OCI-LY7 (cell line): Measurements from ENCODE around the gene GSG1L. TPM values are rescaled to one million over a fixed set of nuclear protein-coding genes. Genes with fewer than 3 reads are reported as not detected.

ENCODE experiments used
- BruUV-seq: library from RNA; stranded (reverse); fragments of 400-500 nt; replicated peaks from 2 replicates; lab custom pipeline; 2021; lab: Mats Ljungman, UMichigan
- CTCF ChIA-PET: fragments of 300-600 bp; sonication (Branson Sonifier 250); formaldehyde crosslinking; loops from one replicate; lab custom pipeline; 2022; ENCODE audit warnings: antibody characterized with exemption; ENCODE audit not compliant: unreplicated experiment; lab: Charles Lee
- POLR2A ChIA-PET: fragments of 300-600 bp; sonication (Branson Sonifier 250); formaldehyde crosslinking; loops from one replicate; lab custom pipeline; 2022; ENCODE audit warnings: antibody characterized with exemption; lab: Charles Lee
- DNase-seq: peaks from one replicate; pipeline ENCODE4 v3.0.0-alpha.2; 2015; ENCODE audit warnings: low spot score
- H2AFZ ChIP-seq: fragments of 200-600 bp; sonication (generic), shearing (Covaris generic); 2 replicates; pipeline ENCODE4 v1.6.1; 2014; ENCODE audit warnings: mild to moderate bottlenecking, antibody characterized with exemption, low read length, moderate library complexity
- H3K27ac ChIP-seq: fragments of 200-600 bp; sonication (generic); 2 replicates; pipeline ENCODE4 v1.5.1; 2014; ENCODE audit warnings: mixed run types, low read depth, mild to moderate bottlenecking, moderate library complexity, low read length, inconsistent platforms; ENCODE audit not compliant: poor library complexity, severe bottlenecking
- H3K36me3 ChIP-seq: fragments of 200-600 bp; sonication (generic); 2 replicates; pipeline ENCODE4 v1.6.1; 2014; ENCODE audit warnings: mild to moderate bottlenecking, antibody characterized with exemption, low read length, moderate library complexity, mixed read lengths; ENCODE audit not compliant: insufficient read depth
- H3K4me1 ChIP-seq: fragments of 200-600 bp; sonication (generic); 2 replicates; pipeline ENCODE4 v1.5.1; 2014; ENCODE audit warnings: mild to moderate bottlenecking, low read length; ENCODE audit not compliant: insufficient read depth, poor library complexity, severe bottlenecking
- H3K4me2 ChIP-seq: fragments of 200-600 bp; sonication (generic); 2 replicates; pipeline ENCODE4 v1.6.1; 2014; ENCODE audit warnings: mild to moderate bottlenecking, low read length
- H3K4me3 ChIP-seq: fragments of 200-600 bp; sonication (generic); 2 replicates; pipeline ENCODE4 v1.5.1; 2014; ENCODE audit warnings: mild to moderate bottlenecking, low read depth, low read length; ENCODE audit not compliant: poor library complexity, severe bottlenecking
- H3K79me2 ChIP-seq: fragments of 200-600 bp; sonication (generic); 2 replicates; pipeline ENCODE4 v1.6.1; 2016; ENCODE audit warnings: low read depth, mild to moderate bottlenecking, low read length, moderate library complexity, mixed read lengths; ENCODE audit not compliant: insufficient read depth
- H3K9me2 ChIP-seq: fragments of 200-600 bp; sonication (generic); 2 replicates; pipeline ENCODE4 v1.6.1; 2016; ENCODE audit warnings: mild to moderate bottlenecking, low read length, mixed read lengths; ENCODE audit not compliant: insufficient read depth
- H3K9me3 ChIP-seq: fragments of 200-600 bp; sonication (generic); 2 replicates; pipeline ENCODE4 v1.6.1; 2014; ENCODE audit warnings: mild to moderate bottlenecking, mixed run types, low read length, mixed read lengths
- H4K20me1 ChIP-seq: fragments of 200-600 bp; sonication (generic); 2 replicates; pipeline ENCODE4 v1.6.1; 2014; ENCODE audit warnings: mild to moderate bottlenecking, antibody characterized with exemption, low read length, moderate library complexity, mixed read lengths; ENCODE audit not compliant: insufficient read depth
- CTCF ChIP-seq: fragments of 200-600 bp; sonication (generic); conservative IDR thresholded peaks from 2 replicates; pipeline ENCODE4 v1.5.1; 2014; ENCODE audit warnings: mild to moderate bottlenecking, antibody characterized with exemption, low read length, moderate library complexity, mixed read lengths
- EZH2phosphoT487 ChIP-seq: fragments of 200-600 bp; sonication (generic); IDR thresholded peaks from 2 replicates; pipeline ENCODE4 v1.6.1; 2018; ENCODE audit warnings: low read depth, borderline replicate concordance, mild to moderate bottlenecking, mixed run types, antibody characterized with exemption, low read length, moderate library complexity, mixed read lengths
- intact Hi-C: fragments of 100-400 bp; cut with micrococcal nuclease; formaldehyde crosslinking; loops from one replicate; pipeline ENCODE4 v1.10.0; 2022; ENCODE audit not compliant: unreplicated experiment
- total RNA-seq, 2 experiments: library from RNA; depleted of rRNA in 1 of 2; stranded (reverse); fragments of >200 nt in 1 of 2; shearing (Covaris generic) in 1 of 2; gene quantifications; 2 replicates each; pipeline ENCODE4 v1.2.3, GENCODE V29; 2014 to 2022

The GSG1L gene
- total RNA-seq, 2 experiments from 2014 or later: not detected

DNA sequence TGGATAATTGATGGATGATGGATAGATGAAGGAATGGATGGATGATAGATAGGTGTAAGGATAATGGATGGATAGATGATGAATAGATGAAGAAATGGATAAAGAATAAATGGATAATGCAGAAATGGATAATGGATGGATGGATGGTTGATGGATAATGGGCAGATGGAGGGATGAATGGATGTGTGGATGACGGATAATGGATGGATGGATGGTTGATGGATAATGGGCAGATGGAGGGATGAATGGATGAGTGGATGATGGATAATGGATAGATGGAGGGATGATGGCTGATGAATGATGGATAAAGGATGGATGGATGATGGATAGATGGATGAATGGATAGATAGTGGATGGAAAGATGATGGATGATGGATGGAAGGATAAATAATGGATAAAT is 274.4 kb downstream of the GSG1L start:
- Histone ChIP-seq H3K9me3 (no peaks in the 10 kb centered on the region), H4K20me1 (no peaks in the 10 kb centered on the region), H3K4me3 (no peak overlapping the region), H3K27ac (no peak overlapping the region), H3K36me3 (no peaks in the 10 kb centered on the region), H2AFZ (no peak overlapping the region), H3K4me2 (no peak overlapping the region), H3K4me1 (no peaks in the 10 kb centered on the region), H3K9me2 (no peaks in the 10 kb centered on the region), H3K79me2 (no peaks in the 10 kb centered on the region)
- TF ChIP-seq EZH2phosphoT487: no peak
- no peak for TF ChIP-seq CTCF
- CTCF ChIA-PET: no interaction called here
- intact Hi-C loops: no loop called here
- POLR2A ChIA-PET: no interaction called here
- BruUV-seq: no TSS peak
- no peak for DNase-seq

- intact Hi-C loops: no loop called here
- Histone ChIP-seq H4K20me1 (no peaks in the 10 kb centered on the region), H3K4me1 (no peaks in the 10 kb centered on the region), H3K36me3 (no peaks in the 10 kb centered on the region), H2AFZ (no peak overlapping the region), H3K9me3 (no peaks in the 10 kb centered on the region), H3K4me2 (no peak overlapping the region), H3K4me3 (no peak overlapping the region), H3K27ac (no peak overlapping the region), H3K9me2 (no peaks in the 10 kb centered on the region), H3K79me2 (no peaks in the 10 kb centered on the region)
- POLR2A ChIA-PET: no interaction called here
- CTCF ChIA-PET: no interaction called here
- BruUV-seq: no TSS peak
- DNase-seq: no peak
- TF ChIP-seq CTCF (no peak), EZH2phosphoT487 (no peak)
These were observed 275.8 kb downstream of the GSG1L start for GRCh38 chr16:27787665-27788064.

DNA sequence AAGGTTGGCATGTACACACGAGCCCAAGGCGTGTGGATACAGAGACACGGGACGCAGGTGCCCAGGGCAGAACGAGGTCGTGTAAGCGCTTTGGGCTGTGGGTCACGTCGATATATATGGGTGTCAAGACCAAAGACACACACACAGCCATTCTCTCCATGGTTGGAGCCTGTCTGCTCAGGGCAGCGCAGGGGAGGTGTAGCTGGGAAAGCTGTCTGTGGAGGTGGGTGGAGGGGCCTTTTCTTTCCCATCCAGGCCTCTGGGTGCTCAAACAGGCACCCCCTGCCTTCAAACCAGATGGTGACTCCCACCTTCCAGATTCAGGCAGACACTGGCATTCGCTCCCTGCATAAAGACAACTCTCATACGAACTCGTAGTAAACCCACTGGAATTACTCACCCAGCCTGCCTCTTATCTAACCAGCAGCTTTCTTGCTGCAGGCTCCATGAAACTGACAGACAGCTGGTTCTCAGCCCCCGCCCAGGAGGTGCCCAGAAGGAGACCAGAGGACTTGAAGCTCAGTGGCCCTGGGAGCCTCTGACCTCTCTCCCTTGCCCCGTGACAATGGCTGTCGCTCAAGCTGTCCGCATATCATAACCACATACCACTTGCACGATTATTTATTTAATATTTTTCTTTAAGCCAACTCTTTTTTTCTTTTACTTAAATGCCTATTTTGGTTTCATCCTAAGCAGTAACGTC is 276.4 kb downstream of the GSG1L start:
- Histone ChIP-seq H3K36me3 (no peaks in the 10 kb centered on the region), H3K9me2 (no peaks in the 10 kb centered on the region), H3K27ac (no peak overlapping the region), H3K4me2 (no peak overlapping the region), H3K4me1 (no peaks in the 10 kb centered on the region), H3K79me2 (no peaks in the 10 kb centered on the region), H3K9me3 (no peaks in the 10 kb centered on the region), H3K4me3 (no peak overlapping the region), H4K20me1 (no peaks in the 10 kb centered on the region), H2AFZ (no peak overlapping the region)
- POLR2A ChIA-PET: no interaction called here
- intact Hi-C loops: no loop called here
- TF ChIP-seq CTCF (no peak), EZH2phosphoT487 (no peak)
- BruUV-seq: no TSS peak
- CTCF ChIA-PET: no interaction called here
- DNase-seq: no peak
